ENCODE data around the gene TBC1D2B.

The TBC1D2B gene

GRCh38 chr15:78077053-78077870 lies at the start of gene TBC1D2B:
TBC1D2B (minus strand) TSS chr15:78077711; CDS start chr15:78077652, 59 bp downstream.
- peak; percentile 49 for DNase-seq (ENCODE audit: low spot score)

- DNase-seq (ENCODE audit: low spot score) = no peak
Observed at GRCh38 chr15:78125267-78125666, 47.8 kb upstream of the TBC1D2B start.

- DNase-seq (ENCODE audit: low spot score) = no peak
Observed at GRCh38 chr15:78120523-78120922, 43.0 kb upstream of the TBC1D2B start.

GRCh38 chr15:78112551-78112950 lies 35.0 kb upstream of the TBC1D2B start:
- no peak for DNase-seq (ENCODE audit: low spot score)

GRCh38 chr15:78111788-78112187 lies 34.3 kb upstream of the TBC1D2B start:
- no peak for DNase-seq (ENCODE audit: low spot score)

- DNase-seq (ENCODE audit: low spot score) = no peak
Observed at GRCh38 chr15:78110916-78111475, 33.5 kb upstream of the TBC1D2B start.

- no peak for DNase-seq (ENCODE audit: low spot score)
Observed at GRCh38 chr15:78110096-78110495, 32.6 kb upstream of the TBC1D2B start.

- no peak for DNase-seq (ENCODE audit: low spot score)
Observed at GRCh38 chr15:78109156-78109555, 31.6 kb upstream of the TBC1D2B start.

GRCh38 chr15:78108300-78109084 lies 31.0 kb upstream of the TBC1D2B start:
- peak; percentile 78 for DNase-seq (ENCODE audit: low spot score)

- DNase-seq (ENCODE audit: low spot score) = no peak
Observed at GRCh38 chr15:78107471-78107870, 30.0 kb upstream of the TBC1D2B start.

- no peak for DNase-seq (ENCODE audit: low spot score)
Observed at GRCh38 chr15:78105476-78106241, 28.1 kb upstream of the TBC1D2B start.

GRCh38 chr15:78104566-78105475 lies 27.3 kb upstream of the TBC1D2B start:
- DNase-seq (ENCODE audit: low spot score) = no peak

- no peak for DNase-seq (ENCODE audit: low spot score)
Observed at GRCh38 chr15:78104119-78104479, 26.6 kb upstream of the TBC1D2B start.

- DNase-seq (ENCODE audit: low spot score) = no peak
Observed at GRCh38 chr15:78103406-78104118, 26.1 kb upstream of the TBC1D2B start.

GRCh38 chr15:78102741-78103140 lies 25.2 kb upstream of the TBC1D2B start:
- no peak for DNase-seq (ENCODE audit: low spot score)

GRCh38 chr15:78102211-78102610 lies 24.7 kb upstream of the TBC1D2B start:
- DNase-seq (ENCODE audit: low spot score) = no peak

- no peak for DNase-seq (ENCODE audit: low spot score)
Observed at GRCh38 chr15:78101423-78102105, 24.1 kb upstream of the TBC1D2B start.

GRCh38 chr15:78100886-78101285 lies 23.4 kb upstream of the TBC1D2B start:
- no peak for DNase-seq (ENCODE audit: low spot score)

GRCh38 chr15:78098131-78098755 lies 20.7 kb upstream of the TBC1D2B start:
- no peak for DNase-seq (ENCODE audit: low spot score)

Data from RKO (cell line).